Muscle layer of duodenum (tissue), 2 donors: ENCODE measurements around the gene FCAMR.

Source experiments
- H3K27ac ChIP-seq: one replicate; pipeline ENCODE4 v1.7.0; 2013; ENCODE audit warnings: mild to moderate bottlenecking, low read length
- H3K27me3 ChIP-seq: one replicate; pipeline ENCODE4 v1.7.0; 2013; ENCODE audit warnings: low read depth, mild to moderate bottlenecking, control low read depth, low read length
- H3K36me3 ChIP-seq, 2 donors: one replicate each; pipeline ENCODE4 v1.7.0; 2013; ENCODE audit warnings: low read length in 2 of 2, control low read depth in 1 of 2, mild to moderate bottlenecking in 1 of 2; ENCODE audit not compliant: insufficient read depth in 2 of 2, control insufficient read depth in 1 of 2
- H3K4me1 ChIP-seq, 2 donors: one replicate each; pipeline ENCODE4 v1.7.0; 2013; ENCODE audit warnings: low read length in 2 of 2, mild to moderate bottlenecking in 2 of 2, control low read depth in 1 of 2, moderate library complexity in 1 of 2; ENCODE audit not compliant: insufficient read depth in 2 of 2, control insufficient read depth in 1 of 2
- H3K4me3 ChIP-seq, 2 donors: one replicate each; pipeline ENCODE4 v1.7.0; 2013; ENCODE audit warnings: low read length in 2 of 2, low read depth in 1 of 2, mild to moderate bottlenecking in 1 of 2
- H3K9me3 ChIP-seq, 2 donors: one replicate each; pipeline ENCODE4 v1.7.0; 2013; ENCODE audit warnings: low read length in 2 of 2, control low read depth in 1 of 2, mild to moderate bottlenecking in 1 of 2; ENCODE audit not compliant: control insufficient read depth in 1 of 2
- donor health status: healthy.

The FCAMR gene

GRCh38 chr1:207009182-207009850, 39.1 kb upstream of the FCAMR start:
- Histone ChIP-seq H3K27ac (peak overlapping the region; percentile 32), H3K4me3 (no peak overlapping the region)

GRCh38 chr1:207007352-207008033, 37.2 kb upstream of the FCAMR start:
- H3K4me1 ChIP-seq: peaks cover 0 to 5% of the 10 kb centered on the region in 2 donors
- H3K4me3 ChIP-seq: no peak overlapping the region
- H3K36me3 ChIP-seq: no peaks in the 10 kb centered on the region
- no peaks in the 10 kb centered on the region for H3K9me3 ChIP-seq
- H3K27me3 ChIP-seq: no peaks in the 10 kb centered on the region
- peak overlapping the region; percentile 19 for H3K27ac ChIP-seq

More at GRCh38 chr1:207009182-207009850, 39.1 kb upstream of the FCAMR start:
- Histone ChIP-seq H3K4me1 (peaks cover 0 to 5% of the 10 kb centered on the region in 2 donors), H3K36me3 (no peaks in the 10 kb centered on the region), H3K27me3 (no peaks in the 10 kb centered on the region), H3K9me3 (no peaks in the 10 kb centered on the region)

- Histone ChIP-seq H3K27ac (peak overlapping the region; percentile 19), H3K4me3 (no peak overlapping the region), H3K36me3 (no peaks in the 10 kb centered on the region), H3K27me3 (no peaks in the 10 kb centered on the region), H3K9me3 (no peaks in the 10 kb centered on the region), H3K4me1 (peaks cover 0 to 5% of the 10 kb centered on the region in 2 donors)
Observed at GRCh38 chr1:207006914-207007313, 36.7 kb upstream of the FCAMR start.

GRCh38 chr1:207006083-207006482, 35.8 kb upstream of the FCAMR start:
- H3K9me3 ChIP-seq: no peaks in the 10 kb centered on the region
- no peak overlapping the region for H3K4me3 ChIP-seq
- H3K4me1 ChIP-seq: peaks cover 0 to 5% of the 10 kb centered on the region in 2 donors
- no peaks in the 10 kb centered on the region for H3K36me3 ChIP-seq
- H3K27me3 ChIP-seq: no peaks in the 10 kb centered on the region
- peak overlapping the region; percentile 41 for H3K27ac ChIP-seq

- H3K27ac ChIP-seq: peak overlapping the region; percentile 41
- H3K4me3 ChIP-seq: no peak overlapping the region
- no peaks in the 10 kb centered on the region for H3K27me3 ChIP-seq
- no peaks in the 10 kb centered on the region for H3K9me3 ChIP-seq
- H3K4me1 ChIP-seq: peaks cover 0 to 5% of the 10 kb centered on the region in 2 donors
- H3K36me3 ChIP-seq: no peaks in the 10 kb centered on the region
Observed at GRCh38 chr1:207004931-207005830, 34.9 kb upstream of the FCAMR start.

GRCh38 chr1:207003210-207003609, 33.0 kb upstream of the FCAMR start:
- Histone ChIP-seq H3K4me1 (peaks cover 0 to 5% of the 10 kb centered on the region in 2 donors), H3K27ac (no peak overlapping the region), H3K27me3 (no peaks in the 10 kb centered on the region)

GRCh38 chr1:207002724-207003146, 32.5 kb upstream of the FCAMR start:
- Histone ChIP-seq H3K27me3 (no peaks in the 10 kb centered on the region), H3K9me3 (no peaks in the 10 kb centered on the region), H3K36me3 (no peaks in the 10 kb centered on the region), H3K4me3 (no peak overlapping the region), H3K4me1 (peaks cover 0 to 5% of the 10 kb centered on the region in 2 donors), H3K27ac (no peak overlapping the region)

More at GRCh38 chr1:207003210-207003609, 33.0 kb upstream of the FCAMR start:
- Histone ChIP-seq H3K9me3 (no peaks in the 10 kb centered on the region), H3K4me3 (no peak overlapping the region), H3K36me3 (no peaks in the 10 kb centered on the region)

- Histone ChIP-seq H3K27ac (no peak overlapping the region), H3K27me3 (no peaks in the 10 kb centered on the region), H3K4me1 (peaks cover 0 to 5% of the 10 kb centered on the region in 2 donors), H3K36me3 (no peaks in the 10 kb centered on the region), H3K9me3 (no peaks in the 10 kb centered on the region), H3K4me3 (no peak overlapping the region)
Observed at GRCh38 chr1:207001492-207002245, 31.4 kb upstream of the FCAMR start.

GRCh38 chr1:207000651-207001291, 30.5 kb upstream of the FCAMR start:
- no peaks in the 10 kb centered on the region for H3K36me3 ChIP-seq
- H3K9me3 ChIP-seq: no peaks in the 10 kb centered on the region
- no peaks in the 10 kb centered on the region for H3K27me3 ChIP-seq
- H3K27ac ChIP-seq: no peak overlapping the region
- H3K4me3 ChIP-seq: no peak overlapping the region
- peaks cover 0 to 2% of the 10 kb centered on the region in 2 donors for H3K4me1 ChIP-seq

- no peaks in the 10 kb centered on the region for H3K36me3 ChIP-seq
- no peak overlapping the region for H3K27ac ChIP-seq
- H3K4me1 ChIP-seq: no peaks in the 10 kb centered on the region
- H3K27me3 ChIP-seq: no peaks in the 10 kb centered on the region
- H3K4me3 ChIP-seq: no peak overlapping the region
- no peaks in the 10 kb centered on the region for H3K9me3 ChIP-seq
Observed at GRCh38 chr1:206998816-206999215, 28.6 kb upstream of the FCAMR start.
